OCI-LY7 (cell line): Measurements from ENCODE around the gene POLR1H.

ENCODE experiments used
- EZH2phosphoT487 ChIP-seq: fragments of 200-600 bp; sonication (generic); IDR thresholded peaks from 2 replicates; pipeline ENCODE4 v1.6.1; 2018; ENCODE audit warnings: low read depth, borderline replicate concordance, mild to moderate bottlenecking, mixed run types, antibody characterized with exemption, low read length, moderate library complexity, mixed read lengths
- TF ChIP-seq, protein P1 (sequence below): fragments of 200-600 bp; sonication (generic); conservative IDR thresholded peaks from 2 replicates; pipeline ENCODE4 v1.5.1; 2014; ENCODE audit warnings: mild to moderate bottlenecking, antibody characterized with exemption, low read length, moderate library complexity, mixed read lengths

DNA sequence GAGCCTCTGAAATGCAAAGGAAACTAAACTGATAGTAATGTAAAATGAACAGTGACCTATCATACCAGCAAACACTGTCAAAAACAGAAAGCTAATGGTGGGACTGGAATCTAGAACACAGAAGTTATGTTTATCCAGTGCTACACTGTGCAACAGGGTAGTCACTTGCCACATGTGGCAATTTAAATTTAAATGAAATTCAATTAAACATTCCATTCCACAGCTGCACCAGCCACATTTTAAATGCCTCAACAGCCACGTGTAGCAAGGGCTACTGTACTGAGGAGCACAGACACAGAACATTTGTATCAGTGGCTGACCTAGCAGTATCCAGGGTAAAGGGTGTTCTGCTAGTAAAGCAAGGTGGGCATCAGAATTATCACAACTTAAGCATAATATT lies 5.6 kb upstream of the POLR1H start:
- TF ChIP-seq, protein P1, sequence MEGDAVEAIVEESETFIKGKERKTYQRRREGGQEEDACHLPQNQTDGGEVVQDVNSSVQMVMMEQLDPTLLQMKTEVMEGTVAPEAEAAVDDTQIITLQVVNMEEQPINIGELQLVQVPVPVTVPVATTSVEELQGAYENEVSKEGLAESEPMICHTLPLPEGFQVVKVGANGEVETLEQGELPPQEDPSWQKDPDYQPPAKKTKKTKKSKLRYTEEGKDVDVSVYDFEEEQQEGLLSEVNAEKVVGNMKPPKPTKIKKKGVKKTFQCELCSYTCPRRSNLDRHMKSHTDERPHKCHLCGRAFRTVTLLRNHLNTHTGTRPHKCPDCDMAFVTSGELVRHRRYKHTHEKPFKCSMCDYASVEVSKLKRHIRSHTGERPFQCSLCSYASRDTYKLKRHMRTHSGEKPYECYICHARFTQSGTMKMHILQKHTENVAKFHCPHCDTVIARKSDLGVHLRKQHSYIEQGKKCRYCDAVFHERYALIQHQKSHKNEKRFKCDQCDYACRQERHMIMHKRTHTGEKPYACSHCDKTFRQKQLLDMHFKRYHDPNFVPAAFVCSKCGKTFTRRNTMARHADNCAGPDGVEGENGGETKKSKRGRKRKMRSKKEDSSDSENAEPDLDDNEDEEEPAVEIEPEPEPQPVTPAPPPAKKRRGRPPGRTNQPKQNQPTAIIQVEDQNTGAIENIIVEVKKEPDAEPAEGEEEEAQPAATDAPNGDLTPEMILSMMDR: no peak
- no peak for TF ChIP-seq EZH2phosphoT487
